C4-2B (cell line): ENCODE data around the gene LMAN2.

Experiments used
- ZFX ChIP-seq: fragments of 450-650 bp; IDR thresholded peaks from 2 replicates; pipeline ENCODE4 v1.6.1; 2017
- TF ChIP-seq, protein P1 (sequence below): fragments of 450-650 bp; conservative IDR thresholded peaks from 2 replicates; pipeline ENCODE4 v1.5.1; 2017; ENCODE audit warnings: mild to moderate bottlenecking

DNA sequence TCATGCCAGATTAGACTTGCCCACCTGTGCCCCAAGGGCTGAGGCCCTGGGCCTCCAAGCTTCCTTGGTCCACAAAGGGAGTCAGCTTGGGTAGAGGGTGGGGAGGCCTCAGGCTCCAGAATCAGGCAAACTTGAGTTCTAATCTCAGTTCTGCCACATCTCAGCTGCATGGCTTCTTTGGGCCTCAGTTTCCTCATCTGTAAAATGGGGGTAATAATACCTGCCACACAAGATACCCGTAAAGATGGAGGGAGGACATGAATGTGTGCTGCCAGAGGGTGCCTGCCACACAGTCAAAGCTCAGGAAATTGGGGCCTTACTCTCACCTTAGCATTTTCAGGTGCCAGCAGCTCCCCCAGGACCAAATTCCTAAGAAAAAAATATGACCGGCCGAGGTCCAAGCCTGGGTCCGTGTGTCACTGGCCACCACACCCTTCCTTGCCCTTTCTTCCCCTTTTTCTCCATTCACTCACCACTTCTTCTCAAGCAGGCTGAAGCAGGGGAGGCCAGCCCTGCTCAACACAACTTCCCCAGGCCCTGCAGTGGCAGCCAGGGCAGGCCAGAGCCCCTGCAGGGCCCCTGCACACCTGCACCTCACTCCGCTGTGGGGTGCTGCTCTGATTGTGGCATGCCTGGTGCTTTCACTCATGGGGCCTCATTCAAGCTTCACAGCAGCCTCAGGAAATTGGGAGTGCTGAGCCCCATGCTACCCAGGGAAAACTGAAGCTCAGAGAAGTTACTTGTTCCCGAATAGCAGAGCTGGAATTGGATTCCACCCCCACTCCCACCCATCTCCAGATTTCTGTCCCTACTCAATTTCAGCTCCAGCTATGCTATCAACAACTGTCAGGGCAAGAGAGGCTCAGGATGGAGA, 10.2 kb upstream of the LMAN2 start:
- TF ChIP-seq, protein P1, sequence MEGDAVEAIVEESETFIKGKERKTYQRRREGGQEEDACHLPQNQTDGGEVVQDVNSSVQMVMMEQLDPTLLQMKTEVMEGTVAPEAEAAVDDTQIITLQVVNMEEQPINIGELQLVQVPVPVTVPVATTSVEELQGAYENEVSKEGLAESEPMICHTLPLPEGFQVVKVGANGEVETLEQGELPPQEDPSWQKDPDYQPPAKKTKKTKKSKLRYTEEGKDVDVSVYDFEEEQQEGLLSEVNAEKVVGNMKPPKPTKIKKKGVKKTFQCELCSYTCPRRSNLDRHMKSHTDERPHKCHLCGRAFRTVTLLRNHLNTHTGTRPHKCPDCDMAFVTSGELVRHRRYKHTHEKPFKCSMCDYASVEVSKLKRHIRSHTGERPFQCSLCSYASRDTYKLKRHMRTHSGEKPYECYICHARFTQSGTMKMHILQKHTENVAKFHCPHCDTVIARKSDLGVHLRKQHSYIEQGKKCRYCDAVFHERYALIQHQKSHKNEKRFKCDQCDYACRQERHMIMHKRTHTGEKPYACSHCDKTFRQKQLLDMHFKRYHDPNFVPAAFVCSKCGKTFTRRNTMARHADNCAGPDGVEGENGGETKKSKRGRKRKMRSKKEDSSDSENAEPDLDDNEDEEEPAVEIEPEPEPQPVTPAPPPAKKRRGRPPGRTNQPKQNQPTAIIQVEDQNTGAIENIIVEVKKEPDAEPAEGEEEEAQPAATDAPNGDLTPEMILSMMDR = no peak
- TF ChIP-seq ZFX = no peak
